Neuronal stem cell (in vitro differentiated cells): ENCODE results near the gene ARL2.

Experiments
- DNase-seq: peaks from one replicate; pipeline ENCODE4 v3.0.0-alpha.2; 2013; ENCODE audit warnings: low spot score
- H2AFZ ChIP-seq: one replicate; pipeline ENCODE4 v1.6.1; 2013; ENCODE audit warnings: mild to moderate bottlenecking, low read length, inconsistent platforms
- H2AK5ac ChIP-seq: 2 replicates; pipeline ENCODE4 v1.6.1; 2013; ENCODE audit warnings: low read depth, mild to moderate bottlenecking, inconsistent platforms, low read length, moderate library complexity, mixed read lengths
- H2BK120ac ChIP-seq: 2 replicates; pipeline ENCODE4 v1.6.1; 2013; ENCODE audit warnings: low read depth, mild to moderate bottlenecking, inconsistent platforms, low read length, moderate library complexity, mixed read lengths
- H2BK12ac ChIP-seq: one replicate; pipeline ENCODE4 v1.6.1; 2013; ENCODE audit warnings: low read length, inconsistent platforms
- H2BK15ac ChIP-seq: 2 replicates; pipeline ENCODE4 v1.6.1; 2013; ENCODE audit warnings: mild to moderate bottlenecking, low read length, inconsistent platforms, mixed read lengths
- H2BK5ac ChIP-seq: one replicate; pipeline ENCODE4 v1.6.1; 2013; ENCODE audit warnings: inconsistent platforms, mild to moderate bottlenecking, low read length, moderate library complexity
- H3K14ac ChIP-seq: one replicate; pipeline ENCODE4 v1.6.1; 2013; ENCODE audit warnings: low read length, inconsistent platforms
- H3K18ac ChIP-seq: 2 replicates; pipeline ENCODE4 v1.6.1; 2013; ENCODE audit warnings: low read length, inconsistent platforms
- H3K23ac ChIP-seq: 2 replicates; pipeline ENCODE4 v1.6.1; 2013; ENCODE audit warnings: low read depth, mild to moderate bottlenecking, mixed read lengths, low read length, inconsistent platforms; ENCODE audit not compliant: poor library complexity
- H3K27ac ChIP-seq: replicated peaks from 3 replicates; pipeline ENCODE4 v1.5.1; 2013; ENCODE audit warnings: low read length, inconsistent platforms
- H3K27me3 ChIP-seq, 3 experiments: 2 replicates each; pipeline ENCODE4 v1.6.1; 2013; ENCODE audit warnings: low read length in 3 of 3, mild to moderate bottlenecking in 2 of 3, inconsistent platforms in 1 of 3, low read depth in 1 of 3, mixed read lengths in 1 of 3, moderate library complexity in 1 of 3; ENCODE audit not compliant: control insufficient read depth in 3 of 3, insufficient read depth in 3 of 3
- H3K36me3 ChIP-seq, 2 donors: replicated peaks in 1 of 2; 2 replicates each; pipeline ENCODE4 v1.6.1; 2013; ENCODE audit warnings: low read length in 2 of 2; ENCODE audit not compliant: control insufficient read depth in 2 of 2, insufficient read depth in 2 of 2
- H3K4ac ChIP-seq: 2 replicates; pipeline ENCODE4 v1.6.1; 2013; ENCODE audit warnings: inconsistent platforms, mild to moderate bottlenecking, low read length, moderate library complexity
- H3K4me1 ChIP-seq, 2 donors: 1 replicate in 1 of 2; 2 replicates in 1 of 2; pipeline ENCODE4 v1.6.1; 2013; ENCODE audit warnings: low read length in 2 of 2, low read depth in 1 of 2; ENCODE audit not compliant: control insufficient read depth in 2 of 2, insufficient read depth in 1 of 2
- H3K4me2 ChIP-seq: one replicate; pipeline ENCODE4 v1.6.1; 2013; ENCODE audit warnings: mild to moderate bottlenecking, low read length, inconsistent platforms; ENCODE audit not compliant: insufficient read depth, poor library complexity, severe bottlenecking
- H3K4me3 ChIP-seq, 2 donors: 2 replicates each; pipeline ENCODE4 v1.5.1; 2013; ENCODE audit warnings: low read length in 2 of 2, mild to moderate bottlenecking in 2 of 2, inconsistent platforms in 1 of 2, moderate library complexity in 1 of 2
- H3K79me1 ChIP-seq: one replicate; pipeline ENCODE4 v1.6.1; 2013; ENCODE audit warnings: low read depth, mild to moderate bottlenecking, inconsistent platforms, low read length, moderate library complexity
- H3K9ac ChIP-seq: one replicate; pipeline ENCODE4 v1.6.1; 2013; ENCODE audit warnings: mild to moderate bottlenecking, low read depth, low read length, inconsistent platforms; ENCODE audit not compliant: poor library complexity
- H3K9me3 ChIP-seq, 2 donors: replicated peaks in 1 of 2; 2 replicates each; pipeline versions ENCODE3 to v1.6.1; 2013; ENCODE audit warnings: low read length in 2 of 2, mild to moderate bottlenecking in 2 of 2, inconsistent platforms in 1 of 2, low read depth in 1 of 2, mixed read lengths in 1 of 2, moderate library complexity in 1 of 2; ENCODE audit not compliant: control insufficient read depth in 2 of 2, insufficient read depth in 1 of 2
- H4K8ac ChIP-seq: one replicate; pipeline ENCODE4 v1.6.1; 2013; ENCODE audit warnings: low read depth, mild to moderate bottlenecking, inconsistent platforms, low read length, moderate library complexity
- H4K91ac ChIP-seq: one replicate; pipeline ENCODE4 v1.6.1; 2013; ENCODE audit warnings: low read length, low read depth, mild to moderate bottlenecking, inconsistent platforms; ENCODE audit not compliant: poor library complexity
- WGBS, 2 donors: extraction: QIAGEN DNeasy Blood & Tissue Kit; methylation state at CpG; one replicate each; pipeline ENCODE4 v1.1.7; 2013; ENCODE audit warnings: missing lambda C conversion rate in 2 of 2, mixed read lengths in 1 of 2; ENCODE audit not compliant: insufficient read length in 2 of 2, insufficient replicate concordance in 1 of 2; ENCODE audit errors: extremely low coverage in 2 of 2; 5-methylcytosine and 5-hydroxymethylcytosine counted together

The ARL2 gene

GRCh38 chr11:65066315-65066714, 52.4 kb downstream of the ARL2 start:
- no peak overlapping the region for H2BK120ac ChIP-seq
- no peaks in the 10 kb centered on the region for H3K9me3 ChIP-seq
- H3K27me3 ChIP-seq, result no peaks in the 10 kb centered on the region
- peak overlapping the region; percentile 6 for H2BK15ac ChIP-seq
- peak overlapping the region; percentile 91 for H2AK5ac ChIP-seq
- peaks cover 9 to 11% of the 10 kb centered on the region in 2 donors for H3K4me1 ChIP-seq
- H4K8ac ChIP-seq, result peak overlapping the region; percentile 86
- peak overlapping the region; percentile 1 for H3K23ac ChIP-seq
- no peaks in the 10 kb centered on the region for H3K36me3 ChIP-seq
- no peaks in the 10 kb centered on the region for H3K79me1 ChIP-seq
- no peak overlapping the region for H3K4ac ChIP-seq
- H2BK5ac ChIP-seq, result no peak overlapping the region
- peak overlapping the region; percentile 90 for H3K18ac ChIP-seq
- DNase-seq, result no peak
- H2AFZ ChIP-seq, result peak overlapping the region; percentile 83
- H3K4me2 ChIP-seq, result no peak overlapping the region
- H3K4me3 ChIP-seq, result no peak overlapping the region
- H3K27ac ChIP-seq, result no peak overlapping the region
- H3K14ac ChIP-seq, result peak overlapping the region; percentile 78
- peak overlapping the region; percentile 2 for H2BK12ac ChIP-seq
- WGBS, 2 donors, result no CpG with 5 or more reads among the region's 11 CpGs
- no peak overlapping the region for H4K91ac ChIP-seq
- H3K9ac ChIP-seq, result peak overlapping the region; percentile 80

GRCh38 chr11:65066805-65067291, 52.9 kb downstream of the ARL2 start:
- Histone ChIP-seq H3K4me2 (no peak overlapping the region), H3K36me3 (no peaks in the 10 kb centered on the region), H3K14ac (no peak overlapping the region), H2AK5ac (no peak overlapping the region), H2BK120ac (no peak overlapping the region), H4K8ac (no peak overlapping the region), H3K4me3 (no peak overlapping the region), H3K79me1 (no peaks in the 10 kb centered on the region), H2BK5ac (no peak overlapping the region), H3K18ac (peak overlapping the region; percentile 61), H3K4me1 (peaks cover 9 to 11% of the 10 kb centered on the region in 2 donors), H3K4ac (no peak overlapping the region), H3K9ac (peak overlapping the region; percentile 80), H2BK15ac (peak overlapping the region; percentile 6), H4K91ac (no peak overlapping the region), H3K27ac (no peak overlapping the region), H3K9me3 (no peaks in the 10 kb centered on the region), H3K27me3 (no peaks in the 10 kb centered on the region), H2BK12ac (no peak overlapping the region), H2AFZ (peak overlapping the region; percentile 83), H3K23ac (no peak overlapping the region)
- no CpG with 5 or more reads among the region's 4 CpGs for WGBS, 2 donors
- DNase-seq, result no peak

GRCh38 chr11:65067446-65067845, 53.5 kb downstream of the ARL2 start:
- H3K36me3 ChIP-seq, result no peaks in the 10 kb centered on the region

GRCh38 chr11:65069217-65069616, 55.3 kb downstream of the ARL2 start:
- Histone ChIP-seq H2BK5ac (no peak overlapping the region), H3K9me3 (no peaks in the 10 kb centered on the region), H3K4ac (no peak overlapping the region), H4K8ac (no peak overlapping the region), H3K18ac (no peak overlapping the region), H3K27ac (no peak overlapping the region), H3K9ac (no peak overlapping the region), H4K91ac (no peak overlapping the region), H3K14ac (no peak overlapping the region), H2BK12ac (no peak overlapping the region), H3K4me3 (no peak overlapping the region), H2BK120ac (no peak overlapping the region), H3K23ac (no peak overlapping the region), H3K27me3 (no peaks in the 10 kb centered on the region), H2AK5ac (no peak overlapping the region), H3K36me3 (no peaks in the 10 kb centered on the region), H2BK15ac (no peak overlapping the region), H2AFZ (no peak overlapping the region), H3K79me1 (no peaks in the 10 kb centered on the region), H3K4me2 (no peak overlapping the region), H3K4me1 (peaks cover 9 to 11% of the 10 kb centered on the region in 2 donors)
- no peak for DNase-seq
- WGBS, 2 donors, result no CpG with 5 or more reads among the region's 9 CpGs

More at GRCh38 chr11:65067446-65067845, 53.5 kb downstream of the ARL2 start:
- Histone ChIP-seq H2AFZ (peak overlapping the region; percentile 83), H3K79me1 (no peaks in the 10 kb centered on the region), H2AK5ac (no peak overlapping the region), H3K23ac (no peak overlapping the region), H4K91ac (no peak overlapping the region), H3K4me2 (no peak overlapping the region), H2BK120ac (no peak overlapping the region), H2BK12ac (peak overlapping the region; percentile 59), H3K27ac (no peak overlapping the region), H3K27me3 (no peaks in the 10 kb centered on the region), H3K14ac (no peak overlapping the region), H2BK15ac (no peak overlapping the region), H3K9ac (no peak overlapping the region), H3K9me3 (no peaks in the 10 kb centered on the region), H3K18ac (peak overlapping the region; percentile 61), H2BK5ac (no peak overlapping the region), H3K4ac (no peak overlapping the region), H3K4me3 (no peak overlapping the region), H4K8ac (no peak overlapping the region), H3K4me1 (peaks cover 9 to 11% of the 10 kb centered on the region in 2 donors)
- WGBS, 2 donors, result no CpG with 5 or more reads among the region's 10 CpGs
- DNase-seq, result no peak
